T-helper 17 cell (primary cell): ENCODE measurements around the gene SUN2. TPM values are rescaled to one million over a fixed set of nuclear protein-coding genes. Genes with fewer than 3 reads are reported as not detected.

ENCODE experiments used
- ATAC-seq: fragments of 150-1000 bp; cut with Tn5 transposase; 2 replicates; pipeline ENCODE4 v1.10.0; 2021; ENCODE audit warnings: mild to moderate bottlenecking, moderate library complexity
- DNase-seq, 3 donors: peaks; one replicate each; pipeline versions ENCODE4 v3.0.0 to v3.0.0-alpha.2; 2020 to 2021
- H3K9me3 ChIP-seq: one replicate; pipeline ENCODE4 v1.7.0; 2013; ENCODE audit warnings: low read length, mild to moderate bottlenecking; ENCODE audit not compliant: control insufficient read depth, poor library complexity, severe bottlenecking
- H3K27ac Mint-ChIP-seq: one replicate; pipeline ENCODE4 v1.8.0; 2022; ENCODE audit warnings: mild to moderate bottlenecking, moderate library complexity, mixed read lengths
- H3K27me3 Mint-ChIP-seq: one replicate; pipeline ENCODE4 v1.8.0; 2022; ENCODE audit warnings: mixed read lengths
- H3K36me3 Mint-ChIP-seq: one replicate; pipeline ENCODE4 v1.8.0; 2022; ENCODE audit warnings: low read depth, mixed read lengths
- H3K4me1 Mint-ChIP-seq: one replicate; pipeline ENCODE4 v1.8.0; 2022; ENCODE audit warnings: mild to moderate bottlenecking, mixed read lengths
- H3K4me3 Mint-ChIP-seq: one replicate; pipeline ENCODE4 v1.8.0; 2022; ENCODE audit warnings: mild to moderate bottlenecking, moderate library complexity, mixed read lengths
- total RNA-seq, 4 donors: library from RNA in 2 of 4; stranded (reverse) in 2 of 4; gene quantifications; one replicate each; pipeline ENCODE4 v1.2.3 and lab custom pipeline; 2022 to 2026

SUN2 gene
- total RNA-seq, 2 donors from 2014 or later, result 426 to 485 TPM

DNA sequence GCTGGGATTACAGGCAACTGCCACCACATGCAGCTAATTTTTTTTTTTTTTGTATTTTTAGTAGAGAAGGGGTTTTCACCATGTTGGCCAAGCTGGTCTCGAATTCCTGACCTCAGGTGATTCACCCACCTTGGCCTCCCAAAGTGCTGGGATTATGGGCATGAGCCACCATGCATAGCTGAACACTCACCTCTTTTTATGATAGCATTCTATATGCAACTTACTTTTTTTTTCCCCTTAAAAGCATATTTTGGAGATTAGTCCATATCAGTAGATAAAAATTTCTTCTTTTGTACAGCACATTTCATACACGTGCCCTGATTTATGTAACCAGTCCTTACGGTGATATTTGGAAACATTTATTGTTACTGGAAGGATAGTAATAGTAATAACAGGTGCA, 35.4 kb downstream of the SUN2 start:
- Mint-ChIP-seq H3K27me3 (no peaks in the 10 kb centered on the region), H3K4me3 (no peak overlapping the region), H3K36me3 (peaks cover 7% of the 10 kb centered on the region), H3K27ac (no peak overlapping the region), H3K4me1 (peaks cover 9% of the 10 kb centered on the region)
- H3K9me3 ChIP-seq, result no peaks in the 10 kb centered on the region
- DNase-seq (no peak), ATAC-seq (no peak)

DNA sequence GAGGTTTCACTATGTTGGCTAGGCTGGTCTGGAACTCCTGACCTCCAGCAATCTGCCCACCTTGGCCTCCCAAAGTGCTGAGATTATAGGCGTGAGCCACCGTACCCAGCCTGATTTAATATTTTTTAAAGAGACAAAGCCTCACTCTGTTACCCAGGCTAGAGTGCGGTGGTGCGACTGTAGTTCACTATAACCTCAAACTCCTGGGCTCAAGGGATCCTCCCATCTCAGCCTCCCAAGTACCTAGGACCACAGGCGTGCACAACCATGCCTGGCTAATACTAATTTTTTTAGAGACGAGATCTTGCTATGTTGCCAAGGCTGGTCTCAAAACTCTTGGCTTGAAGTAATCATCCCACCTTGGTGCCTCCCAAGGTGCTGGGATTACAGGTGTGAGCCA, 36.6 kb downstream of the SUN2 start:
- Mint-ChIP-seq H3K27ac (no peak overlapping the region), H3K4me1 (peaks cover 13% of the 10 kb centered on the region), H3K36me3 (peaks cover 4% of the 10 kb centered on the region), H3K4me3 (no peak overlapping the region), H3K27me3 (no peaks in the 10 kb centered on the region)
- no peak for DNase-seq
- ATAC-seq, result no peak
- H3K9me3 ChIP-seq, result no peaks in the 10 kb centered on the region

- ATAC-seq (no peak), DNase-seq (peak in 1 of 3 donors; percentile 5)
- peak overlapping the region; percentile 45 for H3K27ac Mint-ChIP-seq
- peaks cover 21% of the 10 kb centered on the region for H3K4me1 Mint-ChIP-seq
- no peak overlapping the region for H3K4me3 Mint-ChIP-seq
- no peaks in the 10 kb centered on the region for H3K9me3 ChIP-seq
- no peaks in the 10 kb centered on the region for H3K27me3 Mint-ChIP-seq
- H3K36me3 Mint-ChIP-seq, result peaks cover 4% of the 10 kb centered on the region
These were observed 37.4 kb downstream of the SUN2 start for GRCh38 chr22:38718414-38718813.

DNA sequence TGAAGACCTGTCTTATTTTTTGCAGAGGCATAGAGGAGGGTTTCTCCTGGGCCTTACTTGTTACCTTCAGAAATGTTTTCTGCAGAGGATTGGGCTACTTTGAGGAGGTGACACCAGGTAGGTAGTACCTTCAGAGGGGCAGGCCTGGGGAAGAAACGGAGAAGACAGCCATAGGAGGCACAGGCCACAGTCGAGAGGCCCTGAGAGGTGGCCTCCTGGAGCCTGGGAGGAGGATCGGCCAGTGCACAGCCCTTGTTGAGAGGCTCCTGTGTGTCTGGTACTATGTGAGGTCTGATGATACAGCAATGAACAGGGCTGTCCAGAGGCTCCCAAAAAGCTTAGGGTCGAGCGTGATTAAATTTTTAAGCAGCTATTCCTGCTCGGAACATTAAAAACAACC, 38.6 kb downstream of the SUN2 start:
- H3K27ac Mint-ChIP-seq, result no peak overlapping the region
- H3K4me3 Mint-ChIP-seq, result no peak overlapping the region
- no peaks in the 10 kb centered on the region for H3K9me3 ChIP-seq
- peaks cover 31% of the 10 kb centered on the region for H3K4me1 Mint-ChIP-seq
- H3K27me3 Mint-ChIP-seq, result no peaks in the 10 kb centered on the region
- peak in 1 of 3 donors; percentile 3 for DNase-seq
- no peak for ATAC-seq
- peaks cover 4% of the 10 kb centered on the region for H3K36me3 Mint-ChIP-seq

DNA sequence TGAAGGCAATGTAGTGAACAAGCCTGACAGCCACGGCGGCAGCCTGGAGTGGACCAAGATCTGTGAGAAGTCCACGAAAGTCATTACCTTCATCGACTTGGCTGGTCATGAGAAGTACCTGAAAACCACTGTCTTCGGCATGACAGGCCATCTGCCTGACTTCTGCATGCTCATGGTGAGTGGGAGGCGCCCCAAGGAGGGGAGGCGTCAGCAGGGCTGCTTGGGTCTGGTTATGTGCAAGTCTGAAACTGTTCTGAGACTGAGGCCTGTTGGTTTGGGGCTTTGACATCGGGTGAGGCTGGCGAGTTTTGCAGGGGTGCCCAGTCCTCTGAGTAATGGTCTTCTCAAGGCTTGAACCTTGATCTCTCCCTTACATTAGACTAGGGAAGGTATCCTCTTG, 39.0 kb downstream of the SUN2 start:
- Mint-ChIP-seq H3K4me1 (peaks cover 35% of the 10 kb centered on the region), H3K27me3 (no peaks in the 10 kb centered on the region), H3K36me3 (peaks cover 4% of the 10 kb centered on the region), H3K27ac (peak overlapping the region; percentile 14), H3K4me3 (no peak overlapping the region)
- H3K9me3 ChIP-seq, result no peaks in the 10 kb centered on the region
- no peak for DNase-seq
- ATAC-seq, result no peak

GRCh38 chr22:38716271-38716670, 39.5 kb downstream of the SUN2 start:
- H3K27ac Mint-ChIP-seq, result peak overlapping the region; percentile 14
- ATAC-seq (no peak), DNase-seq (peak in 1 of 3 donors; percentile 5)
- H3K4me3 Mint-ChIP-seq, result no peak overlapping the region
- H3K36me3 Mint-ChIP-seq, result peaks cover 2% of the 10 kb centered on the region
- H3K4me1 Mint-ChIP-seq, result peaks cover 35% of the 10 kb centered on the region
- H3K9me3 ChIP-seq, result no peaks in the 10 kb centered on the region
- H3K27me3 Mint-ChIP-seq, result no peaks in the 10 kb centered on the region

DNA sequence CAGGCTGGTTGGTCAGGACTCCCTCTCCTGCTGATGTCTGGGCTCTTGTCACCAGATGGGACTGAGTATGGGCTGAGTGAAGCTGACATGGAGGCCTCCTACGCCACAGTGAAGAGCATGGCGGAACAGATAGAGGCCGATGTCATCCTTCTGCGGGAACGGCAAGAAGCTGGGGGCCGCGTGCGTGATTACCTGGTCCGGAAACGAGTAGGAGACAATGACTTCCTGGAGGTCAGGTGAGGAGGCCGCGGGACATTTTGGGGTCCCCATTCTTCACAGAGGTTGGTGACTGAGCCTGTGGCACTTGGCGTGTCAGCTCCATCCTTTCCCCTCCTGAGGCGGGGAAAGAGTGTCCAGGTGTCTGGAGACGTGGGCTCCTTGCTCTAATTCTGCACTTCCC, 39.9 kb downstream of the SUN2 start:
- H3K9me3 ChIP-seq, result no peaks in the 10 kb centered on the region
- H3K27ac Mint-ChIP-seq, result peak overlapping the region; percentile 14
- H3K4me3 Mint-ChIP-seq, result no peak overlapping the region
- H3K36me3 Mint-ChIP-seq, result peaks cover 2% of the 10 kb centered on the region
- no peaks in the 10 kb centered on the region for H3K27me3 Mint-ChIP-seq
- ATAC-seq, result no peak
- H3K4me1 Mint-ChIP-seq, result peaks cover 38% of the 10 kb centered on the region
- peak in 1 of 3 donors; percentile 5 for DNase-seq

DNA sequence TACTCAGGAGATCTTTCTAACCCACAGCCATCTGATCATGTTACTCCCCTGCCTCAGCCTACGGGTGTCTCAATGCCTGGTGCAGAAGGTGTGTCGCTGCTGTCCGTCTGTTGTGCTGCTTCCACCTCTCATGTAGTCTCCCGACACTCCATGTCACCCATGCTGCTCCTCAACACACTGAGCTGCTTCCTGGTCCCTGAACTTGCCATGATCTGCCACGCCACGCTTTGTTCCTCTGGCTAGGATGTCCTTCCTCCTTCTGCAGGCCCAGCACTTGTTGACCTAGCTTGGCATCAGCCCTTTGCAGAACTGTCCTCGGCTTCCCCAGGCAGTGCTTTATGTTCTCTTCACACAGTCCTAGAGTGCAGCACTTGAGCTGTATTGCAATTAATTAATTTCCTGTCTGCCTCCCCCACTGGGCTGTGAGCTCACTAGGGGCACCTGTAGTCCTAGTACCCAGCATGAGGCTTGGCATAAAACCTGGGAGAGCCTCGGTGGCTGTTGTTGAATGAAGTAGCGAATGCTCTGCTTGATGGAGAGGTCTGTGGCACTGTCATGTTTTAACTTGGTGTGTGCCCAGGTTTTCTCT, 40.5 kb downstream of the SUN2 start:
- no peak for ATAC-seq
- peak overlapping the region; percentile 7 for H3K4me3 Mint-ChIP-seq

DNA sequence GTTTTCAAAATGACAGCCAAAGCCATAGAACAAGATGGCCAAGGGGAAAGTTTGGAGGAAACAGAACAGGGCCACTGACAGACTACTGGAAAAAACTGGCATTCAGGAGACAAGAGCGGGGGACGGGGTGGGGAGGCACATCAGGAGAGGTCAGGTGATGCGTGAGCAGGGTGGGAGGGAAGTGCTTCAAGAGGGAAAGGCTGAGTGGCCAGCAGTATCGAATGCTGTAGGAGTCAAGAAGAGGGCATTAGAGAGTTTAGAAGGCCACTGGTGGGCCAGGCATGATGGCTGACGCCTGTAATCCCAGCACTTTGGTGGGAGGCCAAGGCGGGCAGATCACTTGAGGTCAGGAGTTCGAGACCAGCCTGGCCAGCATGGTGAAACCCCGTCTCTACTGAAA, 41.9 kb downstream of the SUN2 start:
- Mint-ChIP-seq H3K4me1 (peaks cover 48% of the 10 kb centered on the region), H3K4me3 (peak overlapping the region; percentile 43), H3K27me3 (no peaks in the 10 kb centered on the region), H3K36me3 (peaks cover 2% of the 10 kb centered on the region), H3K27ac (no peak overlapping the region)
- no peak for ATAC-seq
- no peak for DNase-seq
- H3K9me3 ChIP-seq, result no peaks in the 10 kb centered on the region

More for the DNA sequence above, 40.5 kb downstream of the SUN2 start:
- DNase-seq, result peak in 1 of 3 donors; percentile 2
- Mint-ChIP-seq H3K27me3 (no peaks in the 10 kb centered on the region), H3K27ac (peak overlapping the region; percentile 81), H3K36me3 (peaks cover 2% of the 10 kb centered on the region), H3K4me1 (peaks cover 43% of the 10 kb centered on the region)
- no peaks in the 10 kb centered on the region for H3K9me3 ChIP-seq

DNA sequence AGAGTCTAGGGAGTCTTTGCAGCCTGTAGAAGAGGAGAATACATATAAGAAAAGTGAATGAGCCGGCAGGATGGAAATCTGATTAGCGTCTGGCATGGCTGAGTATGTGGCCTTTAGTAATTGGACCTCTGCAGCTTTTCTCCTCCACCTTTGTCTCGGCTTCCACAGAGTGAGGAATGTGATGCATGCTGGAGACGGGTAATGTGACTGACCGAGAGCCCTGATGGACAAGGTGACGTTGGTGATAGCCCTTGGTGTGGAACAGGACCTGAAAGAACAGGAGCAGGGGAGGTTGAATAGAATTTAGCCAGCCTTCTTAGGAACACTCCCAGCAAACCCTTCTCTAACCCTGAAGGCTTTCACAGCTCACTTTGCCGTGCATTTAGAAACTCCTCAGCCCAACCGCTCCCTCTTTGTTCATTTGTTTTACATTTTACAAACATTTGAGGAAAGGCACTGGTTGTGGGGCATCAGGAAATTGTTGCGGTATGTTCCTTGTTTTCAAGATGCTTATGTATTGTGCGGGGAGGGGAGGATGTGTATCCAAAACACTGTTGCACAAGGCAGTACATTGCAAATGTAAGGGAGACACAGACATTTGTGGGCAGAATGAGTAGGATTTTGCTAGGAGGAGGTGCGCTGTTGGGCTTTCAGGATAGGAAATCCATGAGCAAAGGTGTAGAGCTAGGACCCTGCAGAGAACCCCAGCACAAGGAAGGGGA, 43.2 kb downstream of the SUN2 start:
- DNase-seq (no peak), ATAC-seq (no peak)
- Mint-ChIP-seq H3K4me3 (no peak overlapping the region), H3K4me1 (peaks cover 60% of the 10 kb centered on the region), H3K27ac (peak overlapping the region; percentile 81), H3K36me3 (peaks cover 2% of the 10 kb centered on the region), H3K27me3 (no peaks in the 10 kb centered on the region)
- H3K9me3 ChIP-seq, result no peaks in the 10 kb centered on the region

- H3K4me3 Mint-ChIP-seq, result peak overlapping the region; percentile 36
- peaks cover 70% of the 10 kb centered on the region for H3K4me1 Mint-ChIP-seq
- no peaks in the 10 kb centered on the region for H3K9me3 ChIP-seq
- H3K27me3 Mint-ChIP-seq, result no peaks in the 10 kb centered on the region
- no peaks in the 10 kb centered on the region for H3K36me3 Mint-ChIP-seq
- no peak overlapping the region for H3K27ac Mint-ChIP-seq
- ATAC-seq, result no peak
- DNase-seq, result no peak
These were observed 44.9 kb downstream of the SUN2 start for GRCh38 chr22:38710866-38711265.

DNA sequence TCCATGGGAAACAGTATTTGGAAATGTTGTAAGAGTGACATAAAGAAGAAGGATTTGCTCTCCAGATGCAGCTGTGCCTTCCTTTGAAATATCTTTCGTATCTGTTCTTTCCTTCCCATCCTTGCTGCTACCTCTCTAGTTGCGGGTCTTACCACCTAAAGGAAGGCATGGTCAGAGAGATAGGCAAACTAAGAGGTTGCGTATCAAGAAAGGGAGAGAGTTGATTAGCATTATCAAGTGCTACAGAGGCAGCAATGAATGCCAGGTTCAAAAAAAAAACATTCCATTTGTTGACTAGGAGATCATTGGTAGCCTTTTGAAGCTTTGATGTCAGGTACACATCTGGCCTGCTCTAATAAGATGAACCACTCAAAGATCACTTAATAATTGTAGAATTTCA, 45.4 kb downstream of the SUN2 start:
- Mint-ChIP-seq H3K36me3 (no peaks in the 10 kb centered on the region), H3K4me3 (no peak overlapping the region), H3K27ac (no peak overlapping the region), H3K4me1 (peaks cover 69% of the 10 kb centered on the region), H3K27me3 (no peaks in the 10 kb centered on the region)
- no peak for DNase-seq
- no peaks in the 10 kb centered on the region for H3K9me3 ChIP-seq
- no peak for ATAC-seq

DNA sequence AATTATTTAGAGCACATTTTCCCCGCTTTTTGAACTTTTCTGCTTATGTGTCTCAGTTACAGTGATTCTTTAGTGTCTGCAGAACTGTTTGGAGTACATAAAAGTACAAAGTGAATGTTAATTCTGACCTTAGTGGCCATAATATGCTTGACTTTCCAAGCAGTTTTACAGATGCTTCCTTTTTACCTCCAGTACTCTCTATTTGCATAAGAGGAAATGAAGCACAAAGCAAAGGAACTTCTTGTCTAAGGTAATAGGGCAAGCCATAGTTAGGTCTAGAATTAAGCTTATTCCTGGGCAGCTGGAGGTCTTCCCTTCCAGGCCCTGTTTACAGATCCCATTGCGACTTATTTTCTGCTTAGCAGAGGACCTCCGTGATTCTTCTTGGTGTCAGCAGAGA, 46.5 kb downstream of the SUN2 start:
- no peak overlapping the region for H3K4me3 Mint-ChIP-seq
- no peaks in the 10 kb centered on the region for H3K9me3 ChIP-seq
- no peaks in the 10 kb centered on the region for H3K27me3 Mint-ChIP-seq
- ATAC-seq (no peak), DNase-seq (no peak)
- no peak overlapping the region for H3K27ac Mint-ChIP-seq
- H3K36me3 Mint-ChIP-seq, result no peaks in the 10 kb centered on the region
- H3K4me1 Mint-ChIP-seq, result peaks cover 65% of the 10 kb centered on the region

GRCh38 chr22:38707984-38708383, 47.8 kb downstream of the SUN2 start:
- Mint-ChIP-seq H3K27ac (peak overlapping the region; percentile 88), H3K4me3 (peak overlapping the region; percentile 94), H3K36me3 (no peaks in the 10 kb centered on the region), H3K4me1 (peaks cover 53% of the 10 kb centered on the region), H3K27me3 (no peaks in the 10 kb centered on the region)
- DNase-seq, result no peak
- no peak for ATAC-seq
- H3K9me3 ChIP-seq, result no peaks in the 10 kb centered on the region
